GM12891 (cell line): ENCODE data around the gene LRRC75A.

Source experiments
- POLR2A ChIP-seq: IDR thresholded peaks from 2 replicates; pipeline ENCODE4 v1.6.1; 2011; ENCODE audit warnings: low read depth, low read length, control low read depth
- POU2F2 ChIP-seq: IDR thresholded peaks from 2 replicates; pipeline ENCODE4 v1.6.1; 2011; ENCODE audit warnings: low read depth, mild to moderate bottlenecking, control low read depth, low read length, moderate library complexity
- TAF1 ChIP-seq: IDR thresholded peaks from 2 replicates; pipeline ENCODE4 v1.6.1; 2011; ENCODE audit warnings: low read depth, low read length, control low read depth

DNA sequence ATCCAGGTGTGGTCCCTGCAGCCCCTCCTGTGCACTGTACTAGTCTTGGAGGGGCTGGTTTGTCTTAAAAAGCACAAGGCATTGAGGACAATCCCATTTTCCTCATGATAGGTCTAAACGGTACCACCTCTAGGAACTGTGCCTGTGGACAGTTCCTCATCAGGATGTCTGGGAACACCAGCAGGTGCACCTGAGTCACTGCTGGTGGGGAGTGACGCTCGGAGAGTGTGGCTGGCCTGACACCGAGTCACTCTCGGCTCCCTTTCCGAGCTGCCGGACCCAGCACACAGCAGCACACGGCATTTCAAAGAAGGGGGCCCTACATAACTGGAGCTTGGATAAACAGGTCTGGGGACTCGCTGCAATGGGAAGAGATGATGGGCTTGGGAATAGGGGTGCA lies 25.6 kb downstream of the LRRC75A start:
- TF ChIP-seq TAF1 (no peak), POLR2A (no peak), POU2F2 (no peak)
